Measurements from ENCODE around the gene RNF31. TPM values are rescaled to one million over a fixed set of nuclear protein-coding genes. Genes with fewer than 3 reads are reported as not detected.

RNF31 gene
- total RNA-seq, 1 experiment from 2014 or later = 77.6 TPM

GRCh38 chr14:24194186-24194872 lies 47.0 kb downstream of the RNF31 start:
- H3K27me3 ChIP-seq (replicated peaks; ENCODE audit: control insufficient read depth, insufficient read depth, low read length) = no peaks in the 10 kb centered on the region
- Mint-ChIP-seq H3K36me3 (ENCODE audit: insufficient read depth, unreplicated experiment) (peaks cover 50% of the 10 kb centered on the region), H3K4me1 (ENCODE audit: low read depth, unreplicated experiment) (peaks cover 13% of the 10 kb centered on the region), H3K27ac (ENCODE audit: unreplicated experiment) (peak overlapping the region; percentile 88), H3K9me3 (ENCODE audit: unreplicated experiment) (no peaks in the 10 kb centered on the region), H3K4me3 (ENCODE audit: unreplicated experiment) (peak overlapping the region; percentile 84), H3K27me3 (ENCODE audit: insufficient read depth, unreplicated experiment) (no peaks in the 10 kb centered on the region)
- intact Hi-C loops (cut with micrococcal nuclease; ENCODE audit: unreplicated experiment) = no loop called here
- no TSS peak for BruUV-seq (replicated peaks)
- DNase-seq = no peak
- no peaks in the 10 kb centered on the region for H3K36me3 ChIP-seq (ENCODE audit: control insufficient read depth, insufficient read depth, low read length)
- CTCF ChIA-PET = interaction anchor here (1.0 kb wide), 1 partner anchor 48 kb away, joined by 3 read pairs; the partner anchor contains the start of gene PSME2
- peak overlapping the region; percentile 95 for H3K4me3 ChIP-seq (ENCODE audit: low read depth, low read length)
- no peaks in the 10 kb centered on the region for H3K9me3 ChIP-seq
- TF ChIP-seq, protein P1, sequence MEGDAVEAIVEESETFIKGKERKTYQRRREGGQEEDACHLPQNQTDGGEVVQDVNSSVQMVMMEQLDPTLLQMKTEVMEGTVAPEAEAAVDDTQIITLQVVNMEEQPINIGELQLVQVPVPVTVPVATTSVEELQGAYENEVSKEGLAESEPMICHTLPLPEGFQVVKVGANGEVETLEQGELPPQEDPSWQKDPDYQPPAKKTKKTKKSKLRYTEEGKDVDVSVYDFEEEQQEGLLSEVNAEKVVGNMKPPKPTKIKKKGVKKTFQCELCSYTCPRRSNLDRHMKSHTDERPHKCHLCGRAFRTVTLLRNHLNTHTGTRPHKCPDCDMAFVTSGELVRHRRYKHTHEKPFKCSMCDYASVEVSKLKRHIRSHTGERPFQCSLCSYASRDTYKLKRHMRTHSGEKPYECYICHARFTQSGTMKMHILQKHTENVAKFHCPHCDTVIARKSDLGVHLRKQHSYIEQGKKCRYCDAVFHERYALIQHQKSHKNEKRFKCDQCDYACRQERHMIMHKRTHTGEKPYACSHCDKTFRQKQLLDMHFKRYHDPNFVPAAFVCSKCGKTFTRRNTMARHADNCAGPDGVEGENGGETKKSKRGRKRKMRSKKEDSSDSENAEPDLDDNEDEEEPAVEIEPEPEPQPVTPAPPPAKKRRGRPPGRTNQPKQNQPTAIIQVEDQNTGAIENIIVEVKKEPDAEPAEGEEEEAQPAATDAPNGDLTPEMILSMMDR (IDR thresholded peaks at IDR 0.05; ENCODE audit: insufficient read depth in 1 of 2, low read depth in 1 of 2, low read length in 1 of 2, severe bottlenecking in 1 of 2, unreplicated experiment in 1 of 2) = no peak
- POLR2A ChIA-PET = no interaction called here
- 0 out of 2 replicates have a peak, but pooled peaks cover 9% of the 10 kb centered on the region for H3K4me1 ChIP-seq

GRCh38 chr14:24194873-24195185 lies 47.5 kb downstream of the RNF31 start:
- Histone ChIP-seq H3K9me3 (no peaks in the 10 kb centered on the region), H3K27me3 (replicated peaks; ENCODE audit: control insufficient read depth, insufficient read depth, low read length) (no peaks in the 10 kb centered on the region), H3K4me1 (0 out of 2 replicates have a peak, but pooled peaks cover 9% of the 10 kb centered on the region), H3K4me3 (ENCODE audit: low read depth, low read length) (peak overlapping the region; percentile 95), H3K36me3 (ENCODE audit: control insufficient read depth, insufficient read depth, low read length) (no peaks in the 10 kb centered on the region)
- no peaks in the 10 kb centered on the region for H3K9me3 Mint-ChIP-seq (ENCODE audit: unreplicated experiment)
- H3K36me3 Mint-ChIP-seq (ENCODE audit: insufficient read depth, unreplicated experiment) = peaks cover 55% of the 10 kb centered on the region
- DNase-seq = no peak
- intact Hi-C loops (cut with micrococcal nuclease; ENCODE audit: unreplicated experiment) = loop anchor here (1.0 kb wide), 2 partner anchors 18 to 34 kb away; partner anchors contain the start of genes CHMP4A and IRF9
- peaks cover 11% of the 10 kb centered on the region for H3K4me1 Mint-ChIP-seq (ENCODE audit: low read depth, unreplicated experiment)
- POLR2A ChIA-PET = interaction anchor here (1.3 kb wide), 1 partner anchor 48 kb away, joined by 14 read pairs; the partner anchor contains the start of genes PSME2 and RNF31
- peak overlapping the region; percentile 88 for H3K27ac Mint-ChIP-seq (ENCODE audit: unreplicated experiment)
- H3K27me3 Mint-ChIP-seq (ENCODE audit: insufficient read depth, unreplicated experiment) = no peaks in the 10 kb centered on the region
- peak overlapping the region; percentile 84 for H3K4me3 Mint-ChIP-seq (ENCODE audit: unreplicated experiment)
- CTCF ChIA-PET = interaction anchor here (1.0 kb wide), 1 partner anchor 48 kb away, joined by 3 read pairs; the partner anchor contains the start of gene PSME2
- TF ChIP-seq, protein P1 (IDR thresholded peaks at IDR 0.05; ENCODE audit: insufficient read depth in 1 of 2, low read depth in 1 of 2, low read length in 1 of 2, severe bottlenecking in 1 of 2, unreplicated experiment in 1 of 2) = no peak
- TSS peak; percentile 36 for BruUV-seq (replicated peaks)

DNA sequence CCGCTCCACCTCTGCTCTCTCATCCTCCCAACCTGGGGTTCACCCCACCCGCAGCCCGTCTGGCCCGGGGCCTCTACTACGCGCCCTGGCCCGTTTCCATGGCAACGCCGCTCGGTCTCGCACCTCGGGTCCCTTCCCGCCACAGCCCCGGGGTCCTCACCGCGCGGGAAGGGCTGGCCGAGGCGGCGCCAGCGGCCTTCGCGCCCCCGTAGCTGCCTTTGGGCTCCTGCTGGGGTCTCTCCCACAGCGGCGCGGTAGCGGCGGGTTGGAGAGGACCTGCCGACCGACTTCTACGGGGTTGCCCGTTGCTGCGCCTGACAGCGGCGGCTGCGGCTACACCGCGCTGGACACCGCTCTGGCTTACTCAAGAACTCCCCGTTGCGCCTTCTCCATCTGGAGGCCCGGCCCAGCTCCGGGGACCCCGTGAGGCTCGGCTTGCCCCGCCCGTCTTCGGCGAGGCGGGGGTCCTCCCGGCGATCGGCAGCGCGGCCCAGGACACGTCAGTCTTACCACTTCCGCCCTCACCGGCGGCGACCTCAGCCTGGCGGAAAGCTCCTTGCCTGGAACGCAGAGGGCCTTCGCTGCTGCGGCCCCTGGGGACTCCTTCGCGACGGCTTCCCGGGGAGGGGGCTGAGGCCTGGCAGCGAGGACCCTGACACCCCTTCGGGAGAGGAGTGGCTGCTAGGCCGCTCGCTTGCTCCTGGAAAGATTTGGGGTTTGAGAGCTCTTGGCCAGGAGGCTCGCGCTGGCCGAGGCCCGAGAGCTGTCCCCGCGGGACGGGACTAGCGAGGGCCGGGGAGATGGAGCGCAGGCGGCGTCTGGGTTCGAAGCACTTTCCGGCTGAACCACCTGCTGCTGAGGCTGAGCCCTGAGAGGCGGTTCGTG lies 48.1 kb downstream of the RNF31 start, which contains the start of gene TM9SF1:
Gene TM9SF1, minus strand, starts transcription at position 256 of the 885 bp plus-strand sequence. CDS start 422 bp downstream, outside the sequence.
- no TSS peak for BruUV-seq (replicated peaks)
- Mint-ChIP-seq H3K36me3 (ENCODE audit: insufficient read depth, unreplicated experiment) (peaks cover 54% of the 10 kb centered on the region), H3K27me3 (ENCODE audit: insufficient read depth, unreplicated experiment) (no peaks in the 10 kb centered on the region), H3K4me1 (ENCODE audit: low read depth, unreplicated experiment) (peaks cover 11% of the 10 kb centered on the region), H3K4me3 (ENCODE audit: unreplicated experiment) (peak within 1 kb of the TSS; percentile 84), H3K27ac (ENCODE audit: unreplicated experiment) (peak within 1 kb of the TSS; percentile 88), H3K9me3 (ENCODE audit: unreplicated experiment) (no peaks in the 10 kb centered on the region)
- Histone ChIP-seq H3K4me3 (ENCODE audit: low read depth, low read length) (peak within 1 kb of the TSS; percentile 95), H3K36me3 (ENCODE audit: control insufficient read depth, insufficient read depth, low read length) (no peaks in the 10 kb centered on the region), H3K4me1 (0 out of 2 replicates have a peak, but pooled peaks cover 9% of the 10 kb centered on the region), H3K27me3 (replicated peaks; ENCODE audit: control insufficient read depth, insufficient read depth, low read length) (no peaks in the 10 kb centered on the region), H3K9me3 (no peaks in the 10 kb centered on the region)
- TF ChIP-seq, protein P1 (IDR thresholded peaks at IDR 0.05; ENCODE audit: insufficient read depth in 1 of 2, low read depth in 1 of 2, low read length in 1 of 2, severe bottlenecking in 1 of 2, unreplicated experiment in 1 of 2) = no peak
- POLR2A ChIA-PET = interaction anchor here (0.5 to 2.2 kb wide), 11 partner anchors 18 to 878 kb away, joined by 3 to 28 read pairs (median 7); partner anchors contain the start of genes CHMP4A, DCAF11, EMC9 and IRF9
- CTCF ChIA-PET = interaction anchor here (1.0 to 1.6 kb wide), 3 partner anchors 20 to 49 kb away, joined by 3 to 7 read pairs (median 4); partner anchors contain the start of genes IRF9, MDP1 and PSME2
- intact Hi-C loops (cut with micrococcal nuclease; ENCODE audit: unreplicated experiment) = loop anchor here (1.0 kb wide), 2 partner anchors 18 to 34 kb away; partner anchors contain the start of genes CHMP4A and IRF9
- peak; percentile 88 to 90 for DNase-seq

Measured in Caco-2 (cell line).